Epidermal melanocyte (primary cell): ENCODE measurements around the gene HNRNPC.
"Not testable (repeated sequence)": the region's sequence is repeated elsewhere in the genome, so short reads cannot be mapped to it uniquely, and the experiment has no call there.

Source experiments
- DNase-seq: peaks from one replicate; pipeline ENCODE4 v3.0.0; 2011; ENCODE audit warnings: low spot score; ENCODE audit not compliant: insufficient read length

Gene HNRNPC

DNA sequence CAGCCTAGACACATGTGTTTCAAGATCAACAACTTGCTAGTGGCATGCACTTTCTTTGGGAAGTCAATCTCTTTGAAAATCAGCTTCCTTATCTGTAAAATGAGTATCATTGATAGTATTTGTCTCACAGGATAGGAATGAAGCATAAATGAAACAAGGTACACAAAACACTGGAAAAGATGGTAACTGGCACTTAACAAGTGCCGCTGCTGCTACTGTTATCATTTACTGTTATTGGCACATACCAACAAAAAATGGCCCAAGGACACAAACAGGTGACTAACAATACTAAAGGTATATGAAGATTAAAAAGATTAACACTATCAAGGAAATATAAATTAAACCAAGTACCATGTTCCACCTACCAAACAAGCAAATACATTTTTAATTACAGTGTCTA, 20.9 kb downstream of the HNRNPC start:
- DNase-seq, result no peak

DNA sequence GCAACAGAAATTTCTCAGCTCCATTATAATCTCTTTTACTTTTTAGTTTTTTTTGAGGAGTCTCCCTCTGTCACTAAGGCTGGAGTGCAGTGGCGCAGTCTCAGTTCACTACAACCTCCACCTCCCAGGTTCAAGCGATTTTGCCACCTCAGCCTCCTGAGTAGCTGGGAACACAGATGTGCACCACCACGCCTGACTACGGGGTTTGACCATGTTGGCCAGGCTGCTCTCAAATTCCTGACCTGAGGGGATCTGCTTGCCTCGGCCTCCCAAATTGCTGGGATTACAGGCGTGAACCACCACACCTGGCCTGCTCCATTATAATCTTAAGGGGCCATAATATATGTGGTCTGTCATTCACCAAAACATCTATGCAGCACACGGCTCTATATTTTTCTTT, 23.4 kb downstream of the HNRNPC start:
- no peak for DNase-seq

DNA sequence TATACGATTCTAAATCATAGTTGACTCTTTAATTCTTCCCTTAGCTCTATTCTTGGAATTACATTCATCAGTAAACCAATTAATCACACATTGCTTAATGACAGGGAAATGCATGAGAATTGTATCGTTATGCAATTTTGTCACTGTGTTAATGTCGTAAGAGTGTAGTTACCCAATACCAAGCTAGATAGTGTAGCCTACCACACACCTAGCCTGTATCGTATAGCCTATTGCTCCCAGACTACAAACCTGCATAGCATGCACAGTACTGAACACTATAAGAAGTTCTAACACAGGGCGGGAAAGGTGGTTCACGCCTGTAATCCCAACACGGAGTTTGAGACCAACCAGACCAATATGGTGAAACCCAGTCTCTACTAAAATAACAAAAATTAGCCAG, 24.7 kb downstream of the HNRNPC start:
- DNase-seq, result no peak

DNA sequence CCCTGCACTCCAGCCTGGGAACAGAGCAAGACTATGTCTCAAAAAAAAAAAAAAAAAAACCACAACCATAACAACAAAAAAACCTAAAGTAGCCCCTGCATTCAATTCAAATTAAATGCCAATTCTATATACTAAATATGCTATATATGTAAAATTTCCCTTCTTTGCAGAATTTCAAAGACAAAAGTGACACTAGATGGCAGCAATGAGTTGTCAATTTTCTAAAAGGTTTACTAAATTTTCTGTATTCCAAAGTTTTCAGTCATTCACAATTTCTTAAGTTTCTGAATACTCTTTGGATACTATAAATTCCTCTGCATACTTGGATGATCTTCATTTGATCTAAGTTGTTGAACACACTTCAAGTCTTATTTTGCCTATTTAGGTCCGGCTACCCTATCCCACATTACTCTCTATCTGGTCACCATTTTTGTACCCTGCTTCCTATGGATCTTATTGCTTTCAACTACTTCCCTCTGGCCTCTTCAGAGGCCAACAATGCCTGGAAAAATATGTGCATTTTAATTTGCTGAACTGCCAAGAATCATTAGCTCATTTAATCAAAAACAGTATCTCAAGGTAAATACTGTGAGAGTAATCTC, 27.9 kb downstream of the HNRNPC start:
- peak; percentile 36 for DNase-seq

DNA sequence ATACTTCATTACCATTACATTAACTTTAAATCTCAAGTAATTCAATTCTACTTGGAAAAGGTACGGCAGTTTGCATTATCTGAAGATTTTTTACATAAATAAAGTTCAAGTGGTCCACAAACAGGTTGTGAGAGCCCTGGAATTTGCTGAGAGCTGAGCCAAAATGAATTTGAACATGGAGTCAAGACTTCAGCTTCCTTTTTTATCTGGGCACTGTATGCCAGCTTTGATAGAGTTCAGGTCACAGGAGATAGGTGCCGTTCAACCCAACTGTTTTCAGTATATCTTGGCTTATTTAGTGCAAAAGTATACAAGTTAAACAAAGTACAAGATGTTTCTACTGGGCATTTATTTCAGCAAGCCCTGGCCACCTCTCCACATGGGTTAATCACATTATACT, 28.8 kb downstream of the HNRNPC start:
- DNase-seq, result no peak

DNA sequence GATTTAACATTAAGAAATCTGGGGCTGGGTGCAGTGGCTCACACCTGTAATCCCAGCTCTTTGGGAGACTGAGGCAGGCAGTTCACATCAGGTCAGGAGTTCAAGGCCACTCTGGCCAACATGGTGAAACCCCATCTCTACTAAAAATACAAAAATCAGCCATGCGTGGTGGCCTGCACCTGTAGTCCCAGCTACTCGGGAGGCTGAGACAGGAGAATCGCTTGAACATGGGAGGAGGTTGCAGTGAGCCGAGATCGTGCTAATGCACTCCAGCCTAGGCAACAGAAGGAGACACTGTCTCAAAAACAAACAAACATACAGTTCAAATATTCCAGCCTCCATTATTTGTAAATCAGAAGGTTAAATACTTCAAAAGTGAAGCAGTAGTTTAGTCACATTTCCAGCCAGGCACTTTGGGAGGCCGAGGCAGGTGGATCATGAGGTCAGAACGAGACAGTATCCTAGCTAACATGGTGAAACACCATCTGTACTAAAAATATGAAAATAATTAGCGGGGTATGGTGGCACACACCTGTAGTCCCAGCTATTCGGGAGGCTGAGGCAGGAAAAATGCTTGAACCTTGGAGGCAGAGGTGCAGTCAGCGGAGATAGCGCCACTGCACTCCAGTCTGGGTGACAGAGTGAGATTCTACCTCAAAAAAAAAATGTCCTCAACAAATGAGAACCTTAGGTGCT, 30.3 kb downstream of the HNRNPC start:
- no peak for DNase-seq

DNA sequence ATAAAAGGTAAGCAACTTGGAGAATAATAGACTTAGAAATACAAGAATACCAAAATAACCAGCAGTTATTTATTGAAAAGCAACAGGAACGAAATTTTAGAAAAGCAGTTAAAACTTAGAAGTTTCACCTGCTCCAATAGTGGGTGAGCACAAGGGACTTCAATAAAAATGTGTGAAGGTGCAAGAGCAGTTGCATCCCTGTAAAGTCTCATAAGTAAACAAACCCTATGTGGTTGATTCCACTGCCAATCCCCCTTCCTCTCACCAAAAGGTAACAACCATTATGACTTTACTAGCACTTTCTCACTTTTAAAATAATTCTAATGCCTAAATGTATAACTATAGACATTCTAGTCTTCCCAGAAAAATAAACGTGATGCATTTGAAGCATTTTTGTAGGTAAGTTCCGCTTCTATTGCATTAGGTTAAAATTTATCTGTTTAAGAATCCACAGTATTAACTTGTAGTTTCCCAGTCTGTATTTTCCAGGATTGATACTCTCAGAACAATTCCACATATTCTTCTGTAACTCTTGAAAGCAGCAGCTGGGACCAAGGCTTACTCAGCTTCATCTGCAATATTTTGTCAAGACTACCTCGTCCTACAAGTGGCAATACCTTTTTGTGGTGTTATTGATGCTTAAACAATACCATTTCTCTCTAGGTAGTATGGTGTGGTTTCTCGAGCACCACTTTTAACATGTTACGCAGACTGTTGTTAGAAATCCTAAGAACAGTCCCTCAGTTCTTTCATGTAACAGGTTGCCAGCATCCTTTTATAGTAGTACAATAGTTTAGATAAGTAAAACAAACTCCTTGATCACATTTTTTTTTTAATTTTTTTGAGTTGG, 32.1 kb downstream of the HNRNPC start:
- DNase-seq, result no peak

DNA sequence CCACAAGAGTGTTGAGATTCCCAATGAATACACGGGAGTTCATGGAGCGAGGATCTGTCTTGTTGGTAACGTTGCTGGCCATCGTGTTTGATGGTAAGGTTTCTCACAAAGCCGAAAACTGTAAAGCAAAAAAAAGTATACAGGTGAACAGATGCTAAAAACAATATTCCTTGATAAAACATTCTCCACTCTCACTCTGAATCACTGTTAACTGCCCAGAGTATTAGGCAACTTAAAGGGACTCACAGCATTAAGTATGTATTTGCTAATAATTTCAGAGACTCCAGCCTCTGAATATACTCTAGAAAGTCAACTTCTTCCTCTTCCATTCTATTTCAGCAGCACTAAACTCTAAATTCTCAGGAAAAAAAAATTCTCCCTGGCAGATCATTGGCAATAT, 35.1 kb downstream of the HNRNPC start:
- DNase-seq, result no peak

DNA sequence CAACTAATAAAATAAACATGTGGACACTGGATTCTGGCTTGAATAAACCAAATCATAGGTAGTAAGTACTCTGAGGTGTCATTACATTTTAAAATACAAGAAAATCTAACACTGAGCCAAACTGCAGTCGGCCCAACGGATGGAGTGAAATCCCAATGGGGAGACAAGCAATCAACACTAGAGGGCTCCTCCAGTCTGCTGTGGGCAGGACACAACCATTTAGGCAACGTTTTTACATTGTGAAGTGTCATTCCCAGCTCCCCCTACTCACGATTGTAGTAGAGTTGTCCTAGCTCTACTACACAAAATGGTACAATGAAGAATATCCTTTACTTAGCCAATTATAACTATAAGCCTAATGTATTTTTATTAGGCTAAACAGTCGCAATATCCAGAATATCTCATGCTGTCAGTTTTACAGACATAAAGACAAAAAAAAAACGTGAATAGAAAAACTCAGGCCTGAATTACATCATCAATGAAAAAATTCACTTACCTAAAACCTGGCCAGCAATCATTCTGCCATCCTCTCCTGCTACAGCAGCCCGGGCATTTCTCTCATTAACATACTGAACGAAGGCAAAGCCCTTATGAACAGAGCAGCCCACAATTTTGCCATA, 35.7 kb downstream of the HNRNPC start:
- DNase-seq, result no peak

DNA sequence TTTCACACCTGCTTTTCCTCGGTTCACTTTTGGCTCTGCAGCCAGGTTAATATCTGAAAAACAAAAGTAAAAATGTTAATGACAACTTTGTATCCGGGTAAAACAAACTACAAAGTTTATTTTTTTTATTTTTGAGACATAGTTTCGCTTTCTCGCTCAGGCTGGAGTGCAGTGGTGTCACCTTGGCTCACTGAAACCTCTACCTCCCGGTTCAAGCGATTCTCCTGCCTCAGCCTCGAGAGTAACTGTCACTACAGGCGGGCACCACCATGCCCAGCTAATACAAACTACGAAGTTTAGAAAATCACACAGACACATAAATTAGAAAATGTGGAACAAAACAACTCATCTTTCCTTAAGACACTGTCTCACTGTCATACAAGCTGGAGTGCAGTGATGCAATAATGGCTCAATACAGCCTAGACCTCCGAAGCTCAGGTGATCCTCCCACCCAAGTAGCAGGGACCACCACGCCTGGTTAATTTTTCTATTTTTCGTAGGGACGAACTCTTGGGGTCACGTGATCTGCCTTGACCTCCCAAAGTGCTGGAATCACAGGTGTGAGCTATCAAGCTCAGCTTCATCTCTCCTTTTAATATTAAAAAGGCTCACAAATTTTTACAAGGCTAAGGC, 38.1 kb downstream of the HNRNPC start:
- no peak for DNase-seq

DNA sequence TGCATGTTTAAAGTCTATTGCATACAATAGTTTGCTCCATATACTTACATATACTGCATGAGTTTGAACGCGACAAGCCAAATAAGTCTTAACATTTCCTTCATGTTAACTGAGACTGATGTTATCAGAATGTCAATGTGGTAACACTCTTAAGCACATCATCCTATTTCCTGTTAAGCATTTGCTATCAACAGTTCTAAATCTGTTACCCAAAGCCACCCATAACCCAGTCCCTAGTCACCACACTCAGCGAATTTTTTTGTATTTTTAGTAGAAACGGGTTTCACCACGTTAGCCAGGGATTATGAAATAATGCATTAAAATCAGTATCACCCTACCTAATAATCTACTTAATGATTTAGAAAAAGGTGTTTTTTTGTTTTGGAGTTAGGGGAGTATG, 39.4 kb downstream of the HNRNPC start:
- DNase-seq, result no peak

DNA sequence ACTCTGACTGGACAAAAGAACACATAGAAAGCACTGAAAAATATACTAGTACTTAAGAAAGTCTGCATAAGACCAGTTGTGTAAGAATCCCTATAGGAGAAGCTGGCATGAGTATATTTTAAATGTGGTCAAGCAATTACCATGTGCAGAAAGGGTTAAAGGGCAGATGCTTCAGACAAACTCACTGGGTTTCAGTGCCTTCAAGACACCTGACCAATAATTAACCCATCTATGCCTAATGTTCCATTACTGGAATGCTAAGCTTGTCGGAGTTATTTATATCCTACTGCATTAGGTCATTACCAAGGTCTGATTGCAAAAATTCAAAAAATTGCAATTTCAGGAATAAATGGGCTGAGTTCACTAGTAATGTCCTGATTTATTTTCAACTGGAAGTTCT, 41.3 kb downstream of the HNRNPC start:
- no peak for DNase-seq

DNA sequence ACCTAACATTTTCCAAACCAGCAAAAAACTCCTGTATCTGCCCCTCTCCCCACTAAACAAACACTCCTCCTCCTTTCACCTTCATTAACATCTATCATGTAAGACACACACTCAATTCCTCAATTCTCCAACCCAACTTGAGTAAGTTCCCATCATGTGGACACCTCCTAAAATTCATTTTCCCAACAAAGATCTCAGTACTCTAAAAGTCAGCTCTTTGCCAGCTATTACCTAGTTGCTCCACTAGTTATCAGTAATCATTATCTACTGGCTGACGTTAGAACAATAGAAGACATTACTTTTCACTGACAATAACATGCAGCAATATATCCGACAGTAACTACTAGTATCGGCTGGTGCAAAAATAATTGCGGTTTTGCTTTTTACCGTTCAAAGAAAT, 42.1 kb downstream of the HNRNPC start:
- DNase-seq, result no peak

DNA sequence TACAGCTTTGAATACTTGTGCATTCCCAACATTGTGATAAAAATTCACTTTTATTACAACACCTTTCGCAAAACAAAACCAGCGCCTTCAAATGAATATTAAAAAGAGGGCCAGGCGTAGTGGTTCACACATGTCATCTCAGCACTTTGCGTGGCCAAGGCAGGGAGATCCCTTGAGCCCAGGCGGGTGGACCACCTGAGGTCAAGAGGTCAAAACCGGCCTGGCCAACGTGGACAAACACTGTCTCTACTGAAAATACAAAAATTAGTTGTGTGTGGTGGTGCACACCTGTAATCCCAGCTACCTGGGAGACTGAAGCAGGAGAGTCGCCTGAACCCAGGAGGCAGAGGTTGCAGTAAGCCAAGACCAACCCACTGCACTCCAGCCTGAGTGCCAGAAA, 42.8 kb downstream of the HNRNPC start:
- DNase-seq, result no peak

DNA sequence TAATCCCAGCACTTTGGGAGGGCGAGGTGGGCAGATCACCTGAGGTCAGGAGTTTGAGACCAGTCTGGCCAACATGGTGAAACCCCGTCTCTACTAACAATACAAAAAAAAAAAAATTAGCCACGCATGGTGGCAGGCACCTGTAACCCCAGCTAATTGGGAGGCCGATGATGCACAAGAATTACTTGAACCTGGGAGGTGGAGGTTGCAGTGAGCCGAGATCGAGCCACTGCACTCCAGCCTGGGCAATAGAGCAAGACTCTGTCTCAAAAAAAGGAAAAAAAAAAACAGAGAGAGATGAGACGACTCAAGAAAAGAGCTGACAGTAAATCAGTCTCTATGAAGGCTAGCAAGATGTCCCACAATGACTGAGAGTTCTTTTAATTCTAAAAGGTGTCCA, 44.1 kb downstream of the HNRNPC start:
- not testable (repeated sequence) for DNase-seq

DNA sequence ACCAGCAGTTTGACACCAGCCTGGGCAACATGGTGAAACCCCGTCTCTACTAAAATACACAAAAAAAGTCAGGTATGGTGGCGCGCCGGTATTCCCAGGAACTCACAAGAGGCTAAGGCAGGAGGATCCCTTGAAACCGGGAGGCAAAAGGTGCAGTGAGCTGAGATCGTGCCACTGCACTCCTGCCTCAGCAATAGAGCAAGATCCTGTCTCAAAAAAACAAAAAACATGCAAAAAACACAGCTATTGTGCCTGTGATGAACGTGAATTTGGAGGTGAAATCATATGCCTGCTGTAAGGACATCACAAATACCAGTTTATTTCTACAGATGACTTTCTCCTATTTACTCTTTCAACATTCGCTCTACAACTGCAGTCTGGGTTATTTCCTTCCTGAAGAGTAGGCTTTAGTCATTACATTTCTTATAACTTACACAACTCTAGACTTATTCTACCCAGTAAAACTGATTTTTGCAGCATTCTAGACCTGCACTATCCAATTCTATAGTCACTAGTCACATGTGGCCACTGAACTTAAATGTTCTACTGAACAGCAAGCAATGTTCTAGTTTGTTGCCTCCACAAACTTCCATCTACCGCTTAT, 48.3 kb downstream of the HNRNPC start:
- no peak for DNase-seq

DNA sequence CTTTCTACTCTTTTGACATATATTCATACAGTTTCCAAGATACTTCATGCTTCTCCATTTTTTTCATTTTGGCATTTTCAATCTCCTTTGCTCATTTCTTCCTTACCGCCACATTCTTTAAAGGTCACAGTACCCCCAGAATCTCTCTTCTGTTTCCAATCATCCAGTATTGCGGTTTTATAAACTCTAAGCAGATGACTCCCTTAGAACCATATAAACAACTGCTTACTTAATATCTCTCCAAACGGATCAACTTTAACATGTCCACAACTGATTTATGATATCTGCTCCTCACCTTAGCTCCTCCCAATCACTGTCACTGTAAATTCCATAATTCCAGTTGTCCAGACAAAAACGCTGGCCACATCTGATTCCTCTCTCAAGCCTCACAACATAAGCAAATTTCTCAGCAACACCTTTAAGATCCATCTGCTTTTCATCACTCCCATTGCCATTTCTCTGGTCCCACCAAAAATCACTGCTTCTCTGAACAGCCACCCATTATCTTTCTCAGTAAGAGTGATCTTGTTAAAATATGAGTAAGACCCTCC, 49.6 kb downstream of the HNRNPC start:
- DNase-seq, result no peak

DNA sequence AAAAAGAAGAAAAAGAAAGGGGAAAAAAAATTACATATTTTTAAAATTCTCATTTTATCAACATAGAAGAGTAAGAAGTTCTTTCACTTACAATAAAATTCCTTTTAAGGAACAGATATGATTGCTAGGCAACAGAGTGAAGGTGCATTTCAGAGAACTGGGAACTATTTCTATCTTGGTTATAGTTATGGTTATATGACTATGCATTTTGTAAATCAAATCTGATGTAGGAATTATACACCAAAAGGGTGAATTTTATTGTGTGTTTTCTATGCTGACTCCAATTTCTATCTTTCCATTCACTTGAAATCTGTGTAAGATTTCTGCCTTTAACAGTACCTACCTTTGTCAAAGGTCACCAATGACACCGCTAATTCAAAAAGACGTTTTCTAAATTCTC, 50.1 kb downstream of the HNRNPC start:
- no peak for DNase-seq

DNA sequence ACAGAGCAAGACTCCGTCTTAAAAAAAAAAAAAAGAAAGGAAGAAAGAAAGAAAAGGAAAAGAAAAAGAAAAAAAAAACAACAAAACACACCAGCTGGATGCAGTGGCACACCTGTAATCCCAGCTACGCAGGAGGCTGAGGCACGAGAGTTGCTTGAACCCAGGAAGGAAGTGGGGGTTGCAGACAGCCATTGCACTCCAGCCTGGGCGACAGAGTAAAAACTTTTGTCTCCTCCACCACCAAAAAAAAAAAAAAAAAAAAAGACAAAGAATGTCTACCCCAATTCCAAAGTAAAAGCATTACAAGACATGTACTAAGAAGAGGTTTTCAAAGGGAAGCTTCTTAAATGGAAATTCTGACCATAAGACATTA, 53.4 kb downstream of the HNRNPC start:
- no peak for DNase-seq

DNA sequence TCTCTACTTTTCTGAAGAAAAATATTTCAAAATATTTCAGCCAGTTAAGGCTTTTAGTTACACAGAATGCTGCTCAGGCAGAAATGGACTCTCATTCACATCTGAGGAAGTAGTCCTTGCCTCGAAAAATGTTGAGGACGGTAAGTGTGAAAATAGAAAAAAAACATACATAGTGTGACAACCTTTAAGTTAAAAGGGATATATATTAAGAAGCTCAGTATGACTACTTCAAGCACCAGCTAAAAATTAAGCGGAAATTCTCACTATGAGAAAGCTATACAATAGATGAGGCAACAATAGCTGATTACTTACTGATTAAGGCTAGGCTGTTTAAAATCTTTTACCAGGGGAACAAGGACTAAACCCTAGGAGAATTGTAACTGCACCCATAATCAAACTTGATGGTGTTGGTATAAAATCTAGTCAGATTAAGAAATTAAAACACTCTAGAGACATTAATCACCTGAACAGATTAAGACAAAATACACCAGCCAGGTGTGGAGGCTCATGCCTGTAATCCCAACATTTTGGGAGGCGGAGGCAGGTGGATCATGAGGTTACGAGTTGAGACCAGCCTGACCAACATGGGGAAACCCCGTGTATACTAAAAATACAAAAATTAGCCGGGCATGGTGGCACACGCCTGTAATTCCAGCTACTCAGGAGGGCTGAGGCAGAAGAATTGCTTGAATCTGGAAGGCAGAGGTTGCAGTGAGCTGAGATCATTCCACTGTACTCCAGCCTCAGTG, 53.9 kb downstream of the HNRNPC start:
- DNase-seq, result no peak
